Measurements from ENCODE around the gene FBXW4.

DNA sequence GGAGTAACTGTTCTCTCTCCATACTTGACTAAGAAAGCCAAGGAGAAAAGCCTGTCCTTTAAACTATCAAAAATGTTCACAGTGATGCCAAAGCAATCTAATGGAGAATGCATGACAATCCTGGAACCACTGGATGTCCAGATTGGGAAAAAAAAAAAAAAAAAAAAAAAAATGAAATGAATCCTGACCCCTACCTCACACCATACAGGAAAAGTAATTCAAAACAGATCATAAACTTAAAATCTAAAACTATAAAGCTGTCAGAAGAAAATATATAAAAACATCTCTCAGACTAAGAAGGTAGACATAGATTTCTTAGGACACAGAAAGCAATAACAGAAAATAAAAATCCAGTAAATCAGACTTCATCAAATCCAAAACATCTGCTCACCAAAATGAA lies 18.4 kb downstream of the FBXW4 start:
- TF ChIP-seq, protein P1, sequence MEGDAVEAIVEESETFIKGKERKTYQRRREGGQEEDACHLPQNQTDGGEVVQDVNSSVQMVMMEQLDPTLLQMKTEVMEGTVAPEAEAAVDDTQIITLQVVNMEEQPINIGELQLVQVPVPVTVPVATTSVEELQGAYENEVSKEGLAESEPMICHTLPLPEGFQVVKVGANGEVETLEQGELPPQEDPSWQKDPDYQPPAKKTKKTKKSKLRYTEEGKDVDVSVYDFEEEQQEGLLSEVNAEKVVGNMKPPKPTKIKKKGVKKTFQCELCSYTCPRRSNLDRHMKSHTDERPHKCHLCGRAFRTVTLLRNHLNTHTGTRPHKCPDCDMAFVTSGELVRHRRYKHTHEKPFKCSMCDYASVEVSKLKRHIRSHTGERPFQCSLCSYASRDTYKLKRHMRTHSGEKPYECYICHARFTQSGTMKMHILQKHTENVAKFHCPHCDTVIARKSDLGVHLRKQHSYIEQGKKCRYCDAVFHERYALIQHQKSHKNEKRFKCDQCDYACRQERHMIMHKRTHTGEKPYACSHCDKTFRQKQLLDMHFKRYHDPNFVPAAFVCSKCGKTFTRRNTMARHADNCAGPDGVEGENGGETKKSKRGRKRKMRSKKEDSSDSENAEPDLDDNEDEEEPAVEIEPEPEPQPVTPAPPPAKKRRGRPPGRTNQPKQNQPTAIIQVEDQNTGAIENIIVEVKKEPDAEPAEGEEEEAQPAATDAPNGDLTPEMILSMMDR (IDR thresholded peaks at IDR 0.05): no peak
- TF ChIP-seq POLR2A (IDR thresholded peaks at IDR 0.05): no peak

Data from prostate gland (tissue), 2 donors.